GM12878 (cell line): Measurements from ENCODE around the gene CHCHD6. TPM values are rescaled to one million over a fixed set of nuclear protein-coding genes. Genes with fewer than 3 reads are reported as not detected.

Experiments
- DPF2 ChIP-seq: fragments of 450-650 bp; IDR thresholded peaks from 2 replicates; pipeline ENCODE4 v1.6.1; 2017; ENCODE audit warnings: mild to moderate bottlenecking
- EZH2 ChIP-seq: IDR thresholded peaks from 2 replicates; pipeline ENCODE4 v1.6.1; 2012; ENCODE audit warnings: low read depth, mild to moderate bottlenecking, control low read depth, inconsistent platforms, low read length, borderline replicate concordance; ENCODE audit not compliant: control insufficient read depth
- FOXK2 ChIP-seq: fragments of 450-650 bp; IDR thresholded peaks from 2 replicates; pipeline ENCODE4 v1.6.1; 2017; ENCODE audit warnings: mild to moderate bottlenecking, moderate library complexity
- MYC ChIP-seq: IDR thresholded peaks from 2 replicates; pipeline ENCODE4 v1.6.1; 2011; ENCODE audit warnings: mild to moderate bottlenecking, low read length, moderate library complexity, inconsistent platforms; ENCODE audit not compliant: insufficient read depth, insufficient replicate concordance, insufficient read length, severe bottlenecking
- NFXL1 ChIP-seq: fragments of 450-650 bp; IDR thresholded peaks from 2 replicates; pipeline ENCODE4 v1.6.1; 2017; ENCODE audit warnings: antibody characterized with exemption, mild to moderate bottlenecking, borderline replicate concordance
- NR2C2 ChIP-seq: IDR thresholded peaks from 2 replicates; pipeline ENCODE4 v1.6.1; 2011; ENCODE audit warnings: borderline replicate concordance, low read depth; ENCODE audit not compliant: control insufficient read depth, insufficient read length
- POLR2A ChIP-seq: IDR thresholded peaks from 2 replicates; pipeline ENCODE4 v1.6.1; 2011; ENCODE audit warnings: low read depth, mild to moderate bottlenecking, low read length
- STAT1 ChIP-seq: fragments of 450-650 bp; conservative IDR thresholded peaks from 2 replicates; pipeline ENCODE4 v1.6.1; 2014; ENCODE audit warnings: antibody characterized with exemption, mild to moderate bottlenecking
- polyA plus RNA-seq, 11 experiments: library from polyadenylated mRNA; depleted of rRNA in 4 of 11; unstranded in 6 of 11; stranded (reverse) in 5 of 11; fragments of >200 nt; fragmentation: Nextera tagmentation in 4 of 11; fragmentation: Illumina TruSeq in 1 of 11; extraction: Ambion mirVana in 4 of 11; extraction: Trizol in 1 of 11; gene quantifications; 1 replicate in 1 of 11; 2 replicates in 10 of 11; pipeline versions ENCODE4 v1.2.1 to v1.2.3, GENCODE V29; 2011 to 2016; ENCODE audit warnings: inconsistent platforms in 2 of 11, missing spikeins in 2 of 11, low read depth in 1 of 11
- total RNA-seq, 4 experiments: library from RNA; depleted of rRNA in 3 of 4; stranded (reverse); fragments of >200 nt in 3 of 4; fragmentation: Illumina TruSeq in 1 of 4; extraction: Trizol in 1 of 4; gene quantifications; 2 replicates each; pipeline versions ENCODE4 v1.2.1 to v1.2.3, GENCODE V29; 2013 to 2021
- TF ChIP-seq, protein P1 (sequence below): fragments of 450-650 bp; IDR thresholded peaks from 2 replicates; pipeline ENCODE4 v1.6.1; 2018; ENCODE audit warnings: borderline replicate concordance, mild to moderate bottlenecking; ENCODE audit not compliant: partially characterized antibody
- TF ChIP-seq, protein P2 (sequence below): IDR thresholded peaks from 2 replicates; pipeline ENCODE4 v1.6.1; 2012; ENCODE audit warnings: mild to moderate bottlenecking, low read depth, low read length

The CHCHD6 gene
- total and polyA plus RNA-seq, 10 of the 15 experiments (the other 5 are each of a cell fraction or from before 2014, with no cell fraction given) = 2.7 to 16.7 (median 12.3) TPM

DNA sequence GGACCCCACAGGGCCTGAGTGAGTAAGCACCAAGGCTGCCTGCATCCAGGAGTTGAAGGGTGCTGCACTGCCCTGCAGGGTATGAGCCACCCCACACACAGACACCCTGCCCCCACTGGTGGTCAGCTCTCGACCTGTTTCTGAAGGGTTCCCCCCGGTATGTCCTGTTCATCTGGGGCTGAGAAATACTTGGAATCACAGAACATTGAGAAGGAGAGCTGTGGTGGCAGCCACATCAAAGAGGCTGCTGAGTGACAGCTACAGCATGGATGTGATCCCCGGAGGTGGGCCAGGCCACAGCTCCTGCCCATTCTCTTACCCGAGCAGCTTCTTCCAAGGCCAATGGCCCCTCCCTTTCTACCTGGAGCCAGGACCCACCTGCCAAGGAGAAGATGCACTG is 212.5 kb downstream of the CHCHD6 start (continued):
- TF ChIP-seq, protein P1, sequence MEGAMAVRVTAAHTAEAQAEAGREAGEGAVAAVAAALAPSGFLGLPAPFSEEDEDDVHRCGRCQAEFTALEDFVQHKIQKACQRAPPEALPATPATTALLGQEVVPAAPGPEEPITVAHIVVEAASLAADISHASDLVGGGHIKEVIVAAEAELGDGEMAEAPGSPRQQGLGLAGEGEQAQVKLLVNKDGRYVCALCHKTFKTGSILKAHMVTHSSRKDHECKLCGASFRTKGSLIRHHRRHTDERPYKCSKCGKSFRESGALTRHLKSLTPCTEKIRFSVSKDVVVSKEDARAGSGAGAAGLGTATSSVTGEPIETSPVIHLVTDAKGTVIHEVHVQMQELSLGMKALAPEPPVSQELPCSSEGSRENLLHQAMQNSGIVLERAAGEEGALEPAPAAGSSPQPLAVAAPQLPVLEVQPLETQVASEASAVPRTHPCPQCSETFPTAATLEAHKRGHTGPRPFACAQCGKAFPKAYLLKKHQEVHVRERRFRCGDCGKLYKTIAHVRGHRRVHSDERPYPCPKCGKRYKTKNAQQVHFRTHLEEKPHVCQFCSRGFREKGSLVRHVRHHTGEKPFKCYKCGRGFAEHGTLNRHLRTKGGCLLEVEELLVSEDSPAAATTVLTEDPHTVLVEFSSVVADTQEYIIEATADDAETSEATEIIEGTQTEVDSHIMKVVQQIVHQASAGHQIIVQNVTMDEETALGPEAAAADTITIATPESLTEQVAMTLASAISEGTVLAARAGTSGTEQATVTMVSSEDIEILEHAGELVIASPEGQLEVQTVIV = no peak
- TF ChIP-seq DPF2 (no peak), NR2C2 (no peak), MYC (no peak), STAT1 (no peak), POLR2A (no peak), FOXK2 (no peak), NFXL1 (no peak), EZH2 (no peak)
- TF ChIP-seq, protein P2, sequence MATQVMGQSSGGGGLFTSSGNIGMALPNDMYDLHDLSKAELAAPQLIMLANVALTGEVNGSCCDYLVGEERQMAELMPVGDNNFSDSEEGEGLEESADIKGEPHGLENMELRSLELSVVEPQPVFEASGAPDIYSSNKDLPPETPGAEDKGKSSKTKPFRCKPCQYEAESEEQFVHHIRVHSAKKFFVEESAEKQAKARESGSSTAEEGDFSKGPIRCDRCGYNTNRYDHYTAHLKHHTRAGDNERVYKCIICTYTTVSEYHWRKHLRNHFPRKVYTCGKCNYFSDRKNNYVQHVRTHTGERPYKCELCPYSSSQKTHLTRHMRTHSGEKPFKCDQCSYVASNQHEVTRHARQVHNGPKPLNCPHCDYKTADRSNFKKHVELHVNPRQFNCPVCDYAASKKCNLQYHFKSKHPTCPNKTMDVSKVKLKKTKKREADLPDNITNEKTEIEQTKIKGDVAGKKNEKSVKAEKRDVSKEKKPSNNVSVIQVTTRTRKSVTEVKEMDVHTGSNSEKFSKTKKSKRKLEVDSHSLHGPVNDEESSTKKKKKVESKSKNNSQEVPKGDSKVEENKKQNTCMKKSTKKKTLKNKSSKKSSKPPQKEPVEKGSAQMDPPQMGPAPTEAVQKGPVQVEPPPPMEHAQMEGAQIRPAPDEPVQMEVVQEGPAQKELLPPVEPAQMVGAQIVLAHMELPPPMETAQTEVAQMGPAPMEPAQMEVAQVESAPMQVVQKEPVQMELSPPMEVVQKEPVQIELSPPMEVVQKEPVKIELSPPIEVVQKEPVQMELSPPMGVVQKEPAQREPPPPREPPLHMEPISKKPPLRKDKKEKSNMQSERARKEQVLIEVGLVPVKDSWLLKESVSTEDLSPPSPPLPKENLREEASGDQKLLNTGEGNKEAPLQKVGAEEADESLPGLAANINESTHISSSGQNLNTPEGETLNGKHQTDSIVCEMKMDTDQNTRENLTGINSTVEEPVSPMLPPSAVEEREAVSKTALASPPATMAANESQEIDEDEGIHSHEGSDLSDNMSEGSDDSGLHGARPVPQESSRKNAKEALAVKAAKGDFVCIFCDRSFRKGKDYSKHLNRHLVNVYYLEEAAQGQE = no peak
